Measurements from ENCODE around the gene RANBP3.

DNA sequence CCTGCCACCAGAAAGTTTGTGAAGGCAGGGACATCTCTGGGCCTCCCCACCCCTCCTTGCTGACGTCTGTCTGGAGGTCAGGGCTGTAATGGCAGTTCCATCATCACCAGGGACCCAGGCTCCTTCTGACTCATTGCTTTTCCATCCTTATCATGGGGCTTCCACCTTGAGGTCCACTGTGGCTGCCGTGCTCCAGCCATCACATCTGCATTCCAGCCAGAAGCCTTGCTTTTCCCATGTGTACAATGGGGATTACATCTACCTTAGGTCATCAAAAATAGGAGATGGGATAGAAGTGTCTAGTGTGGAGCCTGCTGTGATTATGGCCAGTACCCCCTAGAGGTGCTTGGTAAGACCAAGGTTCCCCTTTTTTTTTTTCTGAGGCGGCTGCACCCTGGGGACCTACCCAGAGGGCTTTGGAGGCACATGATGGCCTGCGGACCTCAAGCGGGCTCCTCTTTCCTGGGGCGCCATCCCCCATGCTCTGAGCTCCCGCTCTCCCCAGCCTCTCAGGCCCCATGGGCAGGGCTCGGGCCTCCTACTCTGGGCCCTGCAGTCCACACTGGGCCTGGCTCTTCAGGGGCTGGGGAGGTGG, 13.4 kb upstream of the RANBP3 start:
- TF ChIP-seq EZH2 (IDR thresholded peaks at IDR 0.05; ENCODE audit: borderline replicate concordance, low read length) = no peak
- TF ChIP-seq, protein P1, sequence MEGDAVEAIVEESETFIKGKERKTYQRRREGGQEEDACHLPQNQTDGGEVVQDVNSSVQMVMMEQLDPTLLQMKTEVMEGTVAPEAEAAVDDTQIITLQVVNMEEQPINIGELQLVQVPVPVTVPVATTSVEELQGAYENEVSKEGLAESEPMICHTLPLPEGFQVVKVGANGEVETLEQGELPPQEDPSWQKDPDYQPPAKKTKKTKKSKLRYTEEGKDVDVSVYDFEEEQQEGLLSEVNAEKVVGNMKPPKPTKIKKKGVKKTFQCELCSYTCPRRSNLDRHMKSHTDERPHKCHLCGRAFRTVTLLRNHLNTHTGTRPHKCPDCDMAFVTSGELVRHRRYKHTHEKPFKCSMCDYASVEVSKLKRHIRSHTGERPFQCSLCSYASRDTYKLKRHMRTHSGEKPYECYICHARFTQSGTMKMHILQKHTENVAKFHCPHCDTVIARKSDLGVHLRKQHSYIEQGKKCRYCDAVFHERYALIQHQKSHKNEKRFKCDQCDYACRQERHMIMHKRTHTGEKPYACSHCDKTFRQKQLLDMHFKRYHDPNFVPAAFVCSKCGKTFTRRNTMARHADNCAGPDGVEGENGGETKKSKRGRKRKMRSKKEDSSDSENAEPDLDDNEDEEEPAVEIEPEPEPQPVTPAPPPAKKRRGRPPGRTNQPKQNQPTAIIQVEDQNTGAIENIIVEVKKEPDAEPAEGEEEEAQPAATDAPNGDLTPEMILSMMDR (conservative IDR thresholded peaks at IDR 0.05 in 1 of 2, IDR thresholded peaks at IDR 0.05 in 1 of 2; ENCODE audit: extremely low read depth in 1 of 2, insufficient read depth in 1 of 2, low read depth in 1 of 2, low read length in 2 of 2) = no peak
